Ovary (tissue), 3 donors: Measurements from ENCODE around the gene CRABP2.

Experiments
- CTCF ChIP-seq, 3 donors: fragments of 450-650 bp in 2 of 3; fragments of 200-600 bp in 1 of 3; IDR thresholded peaks; one replicate each; pipeline versions ENCODE4 v1.5.1 to v1.8.0; 2016 to 2022; ENCODE audit warnings: antibody characterized with exemption in 3 of 3, mild to moderate bottlenecking in 1 of 3
- EP300 ChIP-seq: sonication (generic); formaldehyde crosslinking; IDR thresholded peaks from one replicate; pipeline ENCODE4 v1.6.1; 2017; ENCODE audit warnings: antibody characterized with exemption
- POLR2A ChIP-seq: fragments of 450-650 bp; IDR thresholded peaks from one replicate; pipeline ENCODE4 v1.6.1; 2017; ENCODE audit warnings: antibody characterized with exemption, mild to moderate bottlenecking, moderate library complexity
- donor health status: DM: no; HTN: no; CAD: no.

- TF ChIP-seq CTCF (IDR thresholded peaks at IDR 0.05): no peak
- TF ChIP-seq POLR2A: no peak
- TF ChIP-seq EP300: no peak
These were observed 35.0 kb downstream of the CRABP2 start for GRCh38 chr1:156670359-156670758.
